ENCODE measurements around the gene HINFP. TPM values are rescaled to one million over a fixed set of nuclear protein-coding genes. Genes with fewer than 3 reads are reported as not detected.

HINFP gene
- total RNA-seq, 4 donors from 2014 or later = 24.0 to 37.7 (median 33.2) TPM

DNA sequence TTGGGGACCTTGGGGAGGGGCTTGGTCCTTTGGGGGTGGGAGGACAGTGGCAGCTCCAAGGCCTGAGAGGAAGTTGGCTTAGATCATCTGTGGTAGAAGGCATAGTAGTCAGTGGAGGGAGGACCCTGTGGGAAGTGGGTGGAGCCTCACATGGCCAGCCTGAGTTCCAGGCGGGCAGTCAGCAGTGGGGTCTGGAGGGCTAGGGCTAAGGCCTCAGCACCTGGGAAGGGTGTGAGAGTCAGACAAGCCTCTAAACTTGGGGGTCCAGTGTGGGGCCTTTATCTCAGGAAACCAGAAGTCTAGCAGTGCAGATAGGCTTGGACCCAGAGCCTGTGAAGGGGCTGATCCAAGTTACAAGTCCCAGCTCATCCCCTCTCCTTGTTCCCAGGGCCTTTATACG, 51.1 kb downstream of the HINFP start:
- intact Hi-C loops (cut with DNase I) = no loop called here
- peaks cover 0 to 8% of the 10 kb centered on the region in 2 donors for H3K36me3 ChIP-seq

DNA sequence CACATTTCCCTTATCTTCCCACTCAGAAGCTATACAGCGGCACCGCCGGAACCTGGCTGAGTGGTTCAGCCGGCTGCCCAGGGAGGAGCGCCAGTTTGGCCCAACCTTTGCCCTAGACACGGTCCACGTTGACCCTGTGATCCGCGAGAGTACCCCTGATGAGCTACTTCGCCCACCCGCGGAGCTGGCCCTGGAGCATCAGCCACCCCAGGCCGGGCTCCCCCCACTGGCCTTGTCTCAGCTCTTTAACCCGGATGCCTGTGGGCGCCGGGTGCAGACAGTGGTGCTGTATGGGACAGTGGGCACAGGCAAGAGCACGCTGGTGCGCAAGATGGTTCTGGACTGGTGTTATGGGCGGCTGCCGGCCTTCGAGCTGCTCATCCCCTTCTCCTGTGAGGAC, 52.1 kb downstream of the HINFP start:
- Histone ChIP-seq H3K4me3 (replicated peaks in 1 of 3) (no peak overlapping the region), H3K36me3 (peaks cover 5 to 10% of the 10 kb centered on the region in 2 donors), H3K4me1 (peaks cover 0 to 5% of the 10 kb centered on the region in 2 donors), H3K27ac (no peak overlapping the region), H3K27me3 (no peaks in the 10 kb centered on the region), H3K9me3 (no peaks in the 10 kb centered on the region)
- intact Hi-C loops (cut with DNase I) = no loop called here
- no peak for DNase-seq
- 96 to 97% methylated on average over 17 to 18 of the region's 21 CpGs for WGBS, 2 donors
- no peak for TF ChIP-seq POLR2A (IDR thresholded peaks at IDR 0.05)
- TF ChIP-seq, protein P1, sequence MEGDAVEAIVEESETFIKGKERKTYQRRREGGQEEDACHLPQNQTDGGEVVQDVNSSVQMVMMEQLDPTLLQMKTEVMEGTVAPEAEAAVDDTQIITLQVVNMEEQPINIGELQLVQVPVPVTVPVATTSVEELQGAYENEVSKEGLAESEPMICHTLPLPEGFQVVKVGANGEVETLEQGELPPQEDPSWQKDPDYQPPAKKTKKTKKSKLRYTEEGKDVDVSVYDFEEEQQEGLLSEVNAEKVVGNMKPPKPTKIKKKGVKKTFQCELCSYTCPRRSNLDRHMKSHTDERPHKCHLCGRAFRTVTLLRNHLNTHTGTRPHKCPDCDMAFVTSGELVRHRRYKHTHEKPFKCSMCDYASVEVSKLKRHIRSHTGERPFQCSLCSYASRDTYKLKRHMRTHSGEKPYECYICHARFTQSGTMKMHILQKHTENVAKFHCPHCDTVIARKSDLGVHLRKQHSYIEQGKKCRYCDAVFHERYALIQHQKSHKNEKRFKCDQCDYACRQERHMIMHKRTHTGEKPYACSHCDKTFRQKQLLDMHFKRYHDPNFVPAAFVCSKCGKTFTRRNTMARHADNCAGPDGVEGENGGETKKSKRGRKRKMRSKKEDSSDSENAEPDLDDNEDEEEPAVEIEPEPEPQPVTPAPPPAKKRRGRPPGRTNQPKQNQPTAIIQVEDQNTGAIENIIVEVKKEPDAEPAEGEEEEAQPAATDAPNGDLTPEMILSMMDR (IDR thresholded peaks at IDR 0.05) = no peak

More for the DNA sequence above, 51.1 kb downstream of the HINFP start:
- peaks cover 9 to 15% of the 10 kb centered on the region in 2 donors for H3K4me1 ChIP-seq
- H3K27ac ChIP-seq = no peak overlapping the region
- no peak for DNase-seq
- 94 to 100% methylated on average over 2 of the region's 2 CpGs for WGBS, 2 donors
- H3K27me3 ChIP-seq = no peaks in the 10 kb centered on the region
- H3K9me3 ChIP-seq = no peaks in the 10 kb centered on the region
- TF ChIP-seq, protein P1 (IDR thresholded peaks at IDR 0.05) = no peak
- no peak for TF ChIP-seq POLR2A (IDR thresholded peaks at IDR 0.05)
- H3K4me3 ChIP-seq (replicated peaks in 1 of 3) = no peak overlapping the region

- Histone ChIP-seq H3K4me3 (replicated peaks in 1 of 3) (no peak overlapping the region), H3K36me3 (peaks cover 5 to 16% of the 10 kb centered on the region in 2 donors), H3K4me1 (no peaks in the 10 kb centered on the region), H3K9me3 (no peaks in the 10 kb centered on the region), H3K27me3 (no peaks in the 10 kb centered on the region), H3K27ac (no peak overlapping the region)
- intact Hi-C loops (cut with DNase I) = no loop called here
- no peak for TF ChIP-seq POLR2A (IDR thresholded peaks at IDR 0.05)
- TF ChIP-seq, protein P1 (IDR thresholded peaks at IDR 0.05) = no peak
- WGBS, 2 donors = 81 to 84% methylated on average over 6 of the region's 6 CpGs
- no peak for DNase-seq
Measured at GRCh38 chr11:119175493-119176077, 54.2 kb downstream of the HINFP start.

DNA sequence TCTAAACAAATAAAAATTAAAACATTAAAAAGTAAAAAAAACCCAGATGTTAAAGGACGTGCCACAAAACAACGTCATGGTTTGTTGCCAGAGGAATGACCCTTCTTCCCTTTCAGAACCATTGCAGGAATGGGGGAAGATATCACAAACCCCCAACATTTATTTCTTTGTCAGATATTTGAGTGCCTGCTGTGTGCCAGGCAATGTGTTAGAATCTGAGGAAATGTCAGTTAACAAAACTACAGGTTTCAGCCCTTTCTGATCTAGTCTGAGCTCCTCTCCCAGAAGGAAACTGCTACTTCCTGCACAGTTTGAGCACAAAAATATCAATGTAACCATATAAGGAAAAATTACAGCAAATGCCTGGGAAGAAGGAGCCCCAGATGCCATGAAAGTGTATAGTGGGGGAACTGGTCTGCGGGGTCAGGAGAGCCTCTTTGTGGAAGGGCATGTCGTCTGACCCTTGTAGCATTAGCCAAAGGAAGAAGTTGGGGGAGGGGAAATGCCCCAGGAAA, 56.8 kb downstream of the HINFP start:
- WGBS, 2 donors = 58 to 70% methylated on average over 4 of the region's 4 CpGs
- TF ChIP-seq, protein P1 (IDR thresholded peaks at IDR 0.05) = no peak
- TF ChIP-seq POLR2A (IDR thresholded peaks at IDR 0.05) = no peak
- Histone ChIP-seq H3K4me3 (replicated peaks in 1 of 3) (no peak overlapping the region), H3K27ac (no peak overlapping the region), H3K4me1 (no peaks in the 10 kb centered on the region), H3K9me3 (no peaks in the 10 kb centered on the region), H3K27me3 (no peaks in the 10 kb centered on the region), H3K36me3 (peaks cover 5 to 16% of the 10 kb centered on the region in 2 donors)
- no peak for DNase-seq
- intact Hi-C loops (cut with DNase I) = no loop called here

DNA sequence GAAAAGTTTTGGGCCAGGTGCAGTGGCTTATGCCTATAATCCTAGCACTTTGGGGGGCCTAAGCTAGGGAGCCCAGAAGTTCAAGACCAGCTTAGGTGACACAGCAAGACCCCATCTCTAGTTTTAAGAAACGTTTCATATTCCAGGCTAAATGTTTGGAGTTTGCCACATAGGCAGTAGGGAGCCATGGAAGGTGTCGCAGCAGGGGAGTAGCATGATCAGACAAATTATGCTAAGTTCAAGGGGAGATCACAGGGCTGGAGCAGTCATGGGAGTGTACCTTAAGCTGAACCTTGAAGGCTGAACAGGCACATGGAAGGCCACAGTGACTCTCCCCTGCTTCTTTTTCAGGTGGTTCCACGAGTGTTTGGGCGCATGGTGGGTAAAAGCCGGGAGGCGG, 58.0 kb downstream of the HINFP start:
- DNase-seq = no peak
- no peaks in the 10 kb centered on the region for H3K9me3 ChIP-seq
- TF ChIP-seq, protein P1 (IDR thresholded peaks at IDR 0.05) = no peak
- no peak for TF ChIP-seq POLR2A (IDR thresholded peaks at IDR 0.05)
- H3K4me1 ChIP-seq = no peaks in the 10 kb centered on the region
- intact Hi-C loops (cut with DNase I) = no loop called here
- 95 to 99% methylated on average over 6 of the region's 6 CpGs for WGBS, 2 donors
- H3K27ac ChIP-seq = no peak overlapping the region
- H3K27me3 ChIP-seq = no peaks in the 10 kb centered on the region
- peaks cover 5 to 17% of the 10 kb centered on the region in 2 donors for H3K36me3 ChIP-seq
- H3K4me3 ChIP-seq (replicated peaks in 1 of 3) = no peak overlapping the region

Data from thyroid gland (tissue), 4 donors.